WTC11 (cell line): ENCODE measurements around the gene TANGO6. TPM values are rescaled to one million over a fixed set of nuclear protein-coding genes. Genes with fewer than 3 reads are reported as not detected.

ENCODE experiments used
- ATAC-seq: fragments of 200-7000 bp; cut with Tn5 transposase; 2 replicates; pipeline ENCODE4 v1.10.0; 2021; ENCODE audit warnings: mild to moderate bottlenecking, moderate library complexity
- CTCF ChIA-PET: fragments of 300-600 bp; sonication (Branson Sonifier 250); formaldehyde crosslinking; loops from one replicate; lab custom pipeline; 2021; ENCODE audit warnings: antibody characterized with exemption; lab: Charles Lee
- POLR2A ChIA-PET: fragments of 350-600 bp; sonication (Branson Sonifier 250); formaldehyde crosslinking; loops from one replicate; lab custom pipeline; 2021; ENCODE audit warnings: antibody characterized with exemption; lab: Charles Lee
- DNase-seq: peaks from one replicate; pipeline ENCODE4 v3.0.0; 2021; ENCODE audit warnings: low spot score
- H3K27ac Mint-ChIP-seq: 2 replicates; pipeline ENCODE4 v1.8.0; 2021; ENCODE audit warnings: mixed read lengths
- H3K27me3 Mint-ChIP-seq: 2 replicates; pipeline ENCODE4 v1.8.0; 2021; ENCODE audit warnings: low read depth, mild to moderate bottlenecking, moderate library complexity, mixed read lengths
- H3K36me3 Mint-ChIP-seq: 2 replicates; pipeline ENCODE4 v1.8.0; 2021; ENCODE audit warnings: mixed read lengths
- H3K4me1 Mint-ChIP-seq: 2 replicates; pipeline ENCODE4 v1.8.0; 2022; ENCODE audit warnings: mixed read lengths
- H3K4me3 Mint-ChIP-seq: 2 replicates; pipeline ENCODE4 v1.8.0; 2021; ENCODE audit warnings: mild to moderate bottlenecking, moderate library complexity, mixed read lengths
- H3K9me3 Mint-ChIP-seq: 2 replicates; pipeline ENCODE4 v1.8.0; 2021; ENCODE audit warnings: mixed read lengths
- AFF4 ChIP-seq: sonication (generic); formaldehyde crosslinking; IDR thresholded peaks from 2 replicates; pipeline ENCODE4 v1.8.1; 2023; ENCODE audit warnings: mild to moderate bottlenecking, missing genetic modification reagents, borderline replicate concordance
- CBFB ChIP-seq: sonication (generic); formaldehyde crosslinking; IDR thresholded peaks from 2 replicates; pipeline ENCODE4 v1.8.1; 2022; ENCODE audit warnings: mild to moderate bottlenecking, low read depth, missing genetic modification reagents
- CREB1 ChIP-seq: sonication (generic); formaldehyde crosslinking; IDR thresholded peaks from 2 replicates; pipeline ENCODE4 v1.8.0; 2023; ENCODE audit warnings: mild to moderate bottlenecking, missing genetic modification reagents
- ELF4 ChIP-seq: sonication (generic); formaldehyde crosslinking; IDR thresholded peaks from 2 replicates; pipeline ENCODE4 v1.8.1; 2022; ENCODE audit warnings: low read depth, mild to moderate bottlenecking, moderate library complexity, missing genetic modification reagents
- EMX1 ChIP-seq: fragments of 250-450 bp; sonication (Bioruptor Pico); IDR thresholded peaks from 2 replicates; pipeline ENCODE4 v1.8.0; 2021; ENCODE audit warnings: mild to moderate bottlenecking
- FOXJ3 ChIP-seq: sonication (generic); formaldehyde crosslinking; IDR thresholded peaks from 2 replicates; pipeline ENCODE4 v1.9.0; 2021; ENCODE audit warnings: missing genetic modification reagents, mild to moderate bottlenecking, borderline replicate concordance
- IRF2 ChIP-seq: sonication (generic); formaldehyde crosslinking; IDR thresholded peaks from 2 replicates; pipeline ENCODE4 v1.8.0; 2022; ENCODE audit warnings: low read depth, missing genetic modification reagents, borderline replicate concordance
- JAZF1 ChIP-seq: fragments of 250-450 bp; sonication (Bioruptor Pico); IDR thresholded peaks from 2 replicates; pipeline ENCODE4 v1.9.0; 2021; ENCODE audit warnings: moderate library complexity, mild to moderate bottlenecking, inconsistent platforms
- JUN ChIP-seq: sonication (generic); formaldehyde crosslinking; IDR thresholded peaks from 2 replicates; pipeline ENCODE4 v1.8.0; 2023; ENCODE audit warnings: mild to moderate bottlenecking, missing genetic modification reagents
- MXD4 ChIP-seq: fragments of 250-450 bp; sonication (Bioruptor Pico); IDR thresholded peaks from 2 replicates; pipeline ENCODE4 v1.8.0; 2021; ENCODE audit warnings: mild to moderate bottlenecking, moderate library complexity, borderline replicate concordance
- NFYB ChIP-seq: sonication (generic); formaldehyde crosslinking; conservative IDR thresholded peaks from 2 replicates; pipeline ENCODE4 v1.8.0; 2022; ENCODE audit warnings: low read depth, missing genetic modification reagents
- NR2C2 ChIP-seq: sonication (generic); formaldehyde crosslinking; IDR thresholded peaks from 2 replicates; pipeline ENCODE4 v1.8.0; 2022; ENCODE audit warnings: mild to moderate bottlenecking, missing genetic modification reagents
- NR3C1 ChIP-seq: sonication (generic); formaldehyde crosslinking; conservative IDR thresholded peaks from 2 replicates; pipeline ENCODE4 v1.8.1; 2023; ENCODE audit warnings: low read depth, mild to moderate bottlenecking, missing genetic modification reagents
- SMAD3 ChIP-seq: sonication (generic); formaldehyde crosslinking; IDR thresholded peaks from 2 replicates; pipeline ENCODE4 v1.8.0; 2022; ENCODE audit warnings: missing genetic modification reagents, mild to moderate bottlenecking, borderline replicate concordance
- TEAD1 ChIP-seq: sonication (generic); formaldehyde crosslinking; IDR thresholded peaks from 2 replicates; pipeline ENCODE4 v1.8.0; 2022; ENCODE audit warnings: mild to moderate bottlenecking, missing genetic modification reagents
- ZNF317 ChIP-seq: sonication (generic); formaldehyde crosslinking; IDR thresholded peaks from 2 replicates; pipeline ENCODE4 v1.8.1; 2023; ENCODE audit warnings: low read depth, mild to moderate bottlenecking, moderate library complexity, missing genetic modification reagents, borderline replicate concordance
- ZNF532 ChIP-seq: fragments of 250-450 bp; sonication (Bioruptor Pico); IDR thresholded peaks from 2 replicates; pipeline ENCODE4 v1.9.0; 2021; ENCODE audit warnings: mild to moderate bottlenecking, borderline replicate concordance
- total RNA-seq: library from RNA; stranded (reverse); gene quantifications from 3 replicates; pipeline ENCODE4 v1.2.3, GENCODE V29; 2021
- TF ChIP-seq, protein P1 (sequence below): sonication (generic); formaldehyde crosslinking; IDR thresholded peaks from 2 replicates; pipeline ENCODE4 v1.8.0; 2022; ENCODE audit warnings: mild to moderate bottlenecking, missing genetic modification reagents
- TF ChIP-seq, protein P2 (sequence below): fragments of 250-450 bp; sonication (Bioruptor Pico); IDR thresholded peaks from 2 replicates; pipeline ENCODE4 v1.8.0; 2021; ENCODE audit warnings: mild to moderate bottlenecking

Gene TANGO6
- total RNA-seq, 1 experiment from 2014 or later: 15.6 TPM

DNA sequence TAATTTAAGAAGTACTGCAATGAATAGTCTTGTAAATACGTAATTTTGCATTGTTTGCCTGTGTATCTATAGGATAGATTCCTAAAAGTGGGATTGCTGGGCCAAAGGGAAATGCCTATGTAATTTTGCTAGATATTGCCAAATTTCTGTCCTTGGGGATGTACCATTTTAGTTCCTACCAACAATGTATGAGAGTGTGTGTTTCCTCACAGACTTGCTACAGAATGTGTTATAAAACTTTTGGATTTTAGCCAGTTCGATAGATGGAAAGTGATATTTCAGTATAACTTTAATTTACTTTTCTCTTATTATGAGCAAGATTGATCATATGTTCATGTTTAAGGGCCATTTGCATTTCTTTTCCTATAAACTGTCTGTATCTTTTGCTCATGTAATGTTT lies 8.3 kb downstream of the TANGO6 start:
- Mint-ChIP-seq H3K4me3 (no peak overlapping the region), H3K27ac (0 out of 2 replicates have a peak overlapping the region, but pooled peaks have one; percentile 42), H3K27me3 (no peaks in the 10 kb centered on the region), H3K36me3 (peaks cover 3% of the 10 kb centered on the region; the same call in 1 of the 2 replicates), H3K4me1 (peaks cover 7% of the 10 kb centered on the region), H3K9me3 (no peaks in the 10 kb centered on the region)
- no peak for ATAC-seq
- no peak for DNase-seq
- TF ChIP-seq MXD4 (CRISPR knock-in tag) (no peak), AFF4 (CRISPR knock-in tag) (no peak), FOXJ3 (no peak), JUN (CRISPR knock-in tag) (no peak), IRF2 (no peak), NR2C2 (CRISPR knock-in tag) (no peak), NFYB (CRISPR knock-in tag) (no peak), NR3C1 (CRISPR knock-in tag) (no peak), EMX1 (CRISPR knock-in tag) (no peak), SMAD3 (no peak)
- TF ChIP-seq, protein P1, sequence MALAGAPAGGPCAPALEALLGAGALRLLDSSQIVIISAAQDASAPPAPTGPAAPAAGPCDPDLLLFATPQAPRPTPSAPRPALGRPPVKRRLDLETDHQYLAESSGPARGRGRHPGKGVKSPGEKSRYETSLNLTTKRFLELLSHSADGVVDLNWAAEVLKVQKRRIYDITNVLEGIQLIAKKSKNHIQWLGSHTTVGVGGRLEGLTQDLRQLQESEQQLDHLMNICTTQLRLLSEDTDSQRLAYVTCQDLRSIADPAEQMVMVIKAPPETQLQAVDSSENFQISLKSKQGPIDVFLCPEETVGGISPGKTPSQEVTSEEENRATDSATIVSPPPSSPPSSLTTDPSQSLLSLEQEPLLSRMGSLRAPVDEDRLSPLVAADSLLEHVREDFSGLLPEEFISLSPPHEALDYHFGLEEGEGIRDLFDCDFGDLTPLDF (CRISPR knock-in tag): no peak
- TF ChIP-seq, protein P2, sequence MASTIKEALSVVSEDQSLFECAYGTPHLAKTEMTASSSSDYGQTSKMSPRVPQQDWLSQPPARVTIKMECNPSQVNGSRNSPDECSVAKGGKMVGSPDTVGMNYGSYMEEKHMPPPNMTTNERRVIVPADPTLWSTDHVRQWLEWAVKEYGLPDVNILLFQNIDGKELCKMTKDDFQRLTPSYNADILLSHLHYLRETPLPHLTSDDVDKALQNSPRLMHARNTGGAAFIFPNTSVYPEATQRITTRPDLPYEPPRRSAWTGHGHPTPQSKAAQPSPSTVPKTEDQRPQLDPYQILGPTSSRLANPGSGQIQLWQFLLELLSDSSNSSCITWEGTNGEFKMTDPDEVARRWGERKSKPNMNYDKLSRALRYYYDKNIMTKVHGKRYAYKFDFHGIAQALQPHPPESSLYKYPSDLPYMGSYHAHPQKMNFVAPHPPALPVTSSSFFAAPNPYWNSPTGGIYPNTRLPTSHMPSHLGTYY (CRISPR knock-in tag): no peak
- ChIA-PET POLR2A (no interaction called here), CTCF (no interaction called here)

DNA sequence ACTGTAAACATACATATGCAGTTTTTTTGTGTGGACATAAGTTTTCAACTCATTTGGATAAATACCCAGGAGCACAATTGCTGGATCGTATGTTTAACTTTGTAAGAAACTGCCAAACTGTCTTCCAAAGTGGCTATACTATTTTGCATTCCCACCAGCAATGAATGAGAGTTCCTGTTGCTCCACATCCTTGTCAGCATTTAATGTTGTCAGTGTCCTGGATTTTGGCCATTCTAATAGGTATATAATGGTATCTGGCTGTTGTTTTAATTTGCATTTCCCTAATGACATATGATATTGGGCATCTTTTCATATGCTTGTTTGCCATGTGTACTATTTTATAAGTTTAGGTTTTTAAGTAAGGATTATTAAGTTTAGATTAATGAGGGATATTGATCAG lies 14.1 kb downstream of the TANGO6 start:
- ChIA-PET POLR2A (no interaction called here), CTCF (no interaction called here)
- no peak for DNase-seq

More for the DNA sequence above, 14.1 kb downstream of the TANGO6 start:
- peaks cover 13% of the 10 kb centered on the region for H3K36me3 Mint-ChIP-seq
- H3K4me1 Mint-ChIP-seq: peaks cover 13% of the 10 kb centered on the region
- no peaks in the 10 kb centered on the region for H3K27me3 Mint-ChIP-seq
- no peak overlapping the region for H3K4me3 Mint-ChIP-seq
- peaks cover 10% of the 10 kb centered on the region for H3K9me3 Mint-ChIP-seq
- no peak for ATAC-seq
- TF ChIP-seq TEAD1 (CRISPR knock-in tag): no peak
- no peak for TF ChIP-seq CBFB (CRISPR knock-in tag)
- TF ChIP-seq ZNF317 (CRISPR knock-in tag): no peak
- no peak for TF ChIP-seq CREB1
- no peak for TF ChIP-seq ZNF532 (CRISPR knock-in tag)
- no peak for TF ChIP-seq JAZF1 (CRISPR knock-in tag)
- no peak for TF ChIP-seq ELF4 (CRISPR knock-in tag)
- H3K27ac Mint-ChIP-seq: no peak overlapping the region
